HCT116 (cell line): Measurements from ENCODE around the gene KDM7A. TPM values are rescaled to one million over a fixed set of nuclear protein-coding genes. Genes with fewer than 3 reads are reported as not detected.

Source experiments
- ATAC-seq: fragments of 200-7000 bp; cut with Tn5 transposase; 2 replicates; pipeline ENCODE4 v1.9.1; 2020; ENCODE audit warnings: mild to moderate bottlenecking, moderate library complexity
- BruUV-seq: library from RNA; stranded (reverse); fragments of 400-500 nt; replicated peaks from 2 replicates; lab custom pipeline; 2021; lab: Mats Ljungman, UMichigan
- CTCF ChIA-PET: fragments of 300-600 bp; sonication (Branson Sonifier 250); formaldehyde crosslinking; loops from one replicate; lab custom pipeline; 2021; ENCODE audit warnings: antibody characterized with exemption; lab: Charles Lee
- POLR2A ChIA-PET: fragments of 300-600, 350-600 bp; sonication (Branson Sonifier 250); formaldehyde crosslinking; loops from one replicate; lab custom pipeline; 2021; ENCODE audit warnings: antibody characterized with exemption; lab: Charles Lee
- RAD21 ChIA-PET, 2 experiments: fragments of 300-600 bp; sonication (Branson Sonifier 250); formaldehyde crosslinking; loops; one replicate each; lab custom pipeline; 2023; ENCODE audit warnings: low total read pairs in 2 of 2; ENCODE audit not compliant: uncharacterized antibody in 2 of 2, unreplicated experiment in 2 of 2, low non-redundant PET in 1 of 2; lab: Charles Lee
- DNase-seq: peaks from one replicate; pipeline ENCODE4 v3.0.0-alpha.2; 2010; ENCODE audit warnings: low read depth, low spot score
- H2AFZ ChIP-seq: fragments of 200-600 bp; shearing (Covaris generic), sonication (generic); 2 replicates; pipeline ENCODE4 v1.6.1; 2017; ENCODE audit warnings: low read depth, mixed run types, mixed read lengths, antibody characterized with exemption, low read length; ENCODE audit not compliant: poor library complexity, severe bottlenecking
- H3K27ac ChIP-seq: 2 replicates; pipeline ENCODE4 v1.5.1; 2012; ENCODE audit warnings: low read depth, low read length
- H3K27me3 ChIP-seq: fragments of 200-600 bp; sonication (generic); 2 replicates; pipeline ENCODE4 v1.6.1; 2016; ENCODE audit warnings: mixed run types, low read length, mixed read lengths; ENCODE audit not compliant: insufficient read depth
- H3K36me3 ChIP-seq, 2 experiments: fragments of 200-500 bp in 1 of 2; fragments of 200-600 bp in 1 of 2; sonication (Bioruptor generic) in 1 of 2; sonication (generic) in 1 of 2; 2 replicates each; pipeline versions ENCODE4 v1.5.1 to v1.6.1; 2014 to 2016; ENCODE audit warnings: low read length in 2 of 2, inconsistent platforms in 1 of 2, mixed read lengths in 1 of 2, mixed run types in 1 of 2; ENCODE audit not compliant: insufficient read depth in 2 of 2, control insufficient read depth in 1 of 2
- H3K4me1 ChIP-seq, 2 experiments: fragments of 200-600 bp in 1 of 2; sonication (generic) in 1 of 2; 2 replicates each; pipeline versions ENCODE4 v1.5.1 to v1.6.1; 2012 to 2017; ENCODE audit warnings: low read length in 2 of 2, inconsistent platforms in 1 of 2, mild to moderate bottlenecking in 1 of 2, mixed read lengths in 1 of 2, mixed run types in 1 of 2, moderate library complexity in 1 of 2; ENCODE audit not compliant: insufficient read depth in 2 of 2, control insufficient read depth in 1 of 2
- H3K4me2 ChIP-seq: fragments of 200-600 bp; sonication (generic); 2 replicates; pipeline ENCODE4 v1.6.1; 2017; ENCODE audit warnings: mixed run types, low read length, mixed read lengths
- H3K4me3 ChIP-seq, 2 experiments: fragments of 200-600 bp in 1 of 2; sonication (generic) in 1 of 2; replicated peaks in 1 of 2; 2 replicates each; pipeline ENCODE4 v1.5.1; 2011 to 2016; ENCODE audit warnings: low read length in 2 of 2, control low read depth in 1 of 2, low read depth in 1 of 2, mild to moderate bottlenecking in 1 of 2, mixed read lengths in 1 of 2, mixed run types in 1 of 2
- H3K79me2 ChIP-seq: fragments of 200-600 bp; sonication (generic); 2 replicates; pipeline ENCODE4 v1.6.1; 2017; ENCODE audit warnings: mild to moderate bottlenecking, mixed run types, low read length, moderate library complexity, mixed read lengths; ENCODE audit not compliant: insufficient read depth
- H3K9ac ChIP-seq: fragments of 200-600 bp; sonication (generic); 2 replicates; pipeline ENCODE4 v1.6.1; 2016; ENCODE audit warnings: low read length, mixed read lengths
- H3K9me2 ChIP-seq: fragments of 200-600 bp; sonication (generic), shearing (Covaris generic); 2 replicates; pipeline ENCODE4 v1.6.1; 2017; ENCODE audit warnings: mixed run types, mild to moderate bottlenecking, moderate library complexity; ENCODE audit not compliant: insufficient read depth
- H3K9me3 ChIP-seq, 2 experiments: fragments of 200-500 bp in 1 of 2; fragments of 200-600 bp in 1 of 2; sonication (Bioruptor generic) in 1 of 2; sonication (generic) in 1 of 2; 2 replicates each; pipeline ENCODE4 v1.6.1; 2014 to 2017; ENCODE audit warnings: low read length in 2 of 2, mixed read lengths in 2 of 2, inconsistent platforms in 1 of 2, low read depth in 1 of 2, mild to moderate bottlenecking in 1 of 2, mixed run types in 1 of 2, moderate library complexity in 1 of 2; ENCODE audit not compliant: control insufficient read depth in 1 of 2, insufficient read depth in 1 of 2
- H4K20me1 ChIP-seq: fragments of 200-600 bp; sonication (generic), shearing (Covaris generic); 2 replicates; pipeline ENCODE4 v1.6.1; 2017; ENCODE audit warnings: mixed run types, mild to moderate bottlenecking, moderate library complexity; ENCODE audit not compliant: insufficient read depth
- CEBPB ChIP-seq: IDR thresholded peaks from 2 replicates; pipeline ENCODE4 v1.6.1; 2012; ENCODE audit warnings: low read depth
- CTCF ChIP-seq, 3 experiments: fragments of 200-600 bp in 1 of 3; sonication (generic) in 1 of 3; IDR thresholded peaks in 2 of 3; conservative IDR thresholded peaks in 1 of 3; 2 replicates each; pipeline ENCODE4 v1.5.1; 2012 to 2017; ENCODE audit warnings: low read depth in 2 of 3, low read length in 2 of 3, antibody characterized with exemption in 1 of 3, borderline replicate concordance in 1 of 3, control low read depth in 1 of 3, mild to moderate bottlenecking in 1 of 3, mixed read lengths in 1 of 3, mixed run types in 1 of 3, moderate library complexity in 1 of 3; ENCODE audit not compliant: insufficient read depth in 1 of 3
- EGR1 ChIP-seq: IDR thresholded peaks from 2 replicates; pipeline ENCODE4 v1.6.1; 2012; ENCODE audit warnings: low read depth
- EZH2 ChIP-seq: fragments of 200-600 bp; sonication (generic); IDR thresholded peaks from 2 replicates; pipeline ENCODE4 v1.6.1; 2017; ENCODE audit warnings: antibody characterized with exemption, mixed run types
- EZH2phosphoT487 ChIP-seq: fragments of 200-600 bp; IDR thresholded peaks from 2 replicates; pipeline ENCODE4 v1.6.1; 2018; ENCODE audit warnings: antibody characterized with exemption, borderline replicate concordance
- FOSL1 ChIP-seq: IDR thresholded peaks from 2 replicates; pipeline ENCODE4 v1.6.1; 2012; ENCODE audit warnings: low read depth
- MAX ChIP-seq: IDR thresholded peaks from 2 replicates; pipeline ENCODE4 v1.6.1; 2012
- POLR2A ChIP-seq: IDR thresholded peaks from 2 replicates; pipeline ENCODE4 v1.7.0; 2011; ENCODE audit warnings: borderline replicate concordance; ENCODE audit not compliant: insufficient read depth, insufficient read length; ENCODE audit errors: extremely low read depth
- POLR2AphosphoS5 ChIP-seq: IDR thresholded peaks from 2 replicates; pipeline ENCODE4 v1.6.1; 2011; ENCODE audit warnings: mild to moderate bottlenecking, low read depth, low read length, moderate library complexity
- RAD21 ChIP-seq: IDR thresholded peaks from 2 replicates; pipeline ENCODE4 v1.6.1; 2012; ENCODE audit warnings: low read depth, mild to moderate bottlenecking
- REST ChIP-seq: IDR thresholded peaks from 2 replicates; pipeline ENCODE4 v1.6.1; 2012; ENCODE audit warnings: low read depth
- SIN3A ChIP-seq: IDR thresholded peaks from 2 replicates; pipeline ENCODE4 v1.6.1; 2012; ENCODE audit warnings: low read depth
- SP1 ChIP-seq: IDR thresholded peaks from 2 replicates; pipeline ENCODE4 v1.6.1; 2012; ENCODE audit warnings: low read depth
- SRF ChIP-seq: IDR thresholded peaks from 2 replicates; pipeline ENCODE4 v1.6.1; 2012; ENCODE audit warnings: low read depth
- ZFX ChIP-seq: fragments of 450-650 bp; IDR thresholded peaks from 2 replicates; pipeline ENCODE4 v1.6.1; 2017
- ZNF274 ChIP-seq: fragments of 200-500 bp; sonication (Bioruptor generic); IDR thresholded peaks from 2 replicates; pipeline ENCODE4 v1.6.1; 2014; ENCODE audit warnings: mild to moderate bottlenecking, low read depth, low read length, inconsistent platforms
- intact Hi-C: fragments of 100-400 bp; cut with micrococcal nuclease; formaldehyde crosslinking; loops from 2 replicates; pipeline ENCODE4 v1.10.0; 2022
- total RNA-seq: library from RNA; stranded (reverse); gene quantifications from one replicate; pipeline ENCODE4 v1.2.1, GENCODE V29; 2021; ENCODE audit not compliant: unreplicated experiment

The KDM7A gene
- total RNA-seq, 1 experiment from 2014 or later = 11.6 TPM

- TF ChIP-seq POLR2A (no peak), EGR1 (no peak), REST (no peak), CEBPB (no peak), SRF (no peak), FOSL1 (no peak), SIN3A (no peak), ZNF274 (no peak), ZFX (no peak), RAD21 (no peak), EZH2 (no peak), POLR2AphosphoS5 (no peak), EZH2phosphoT487 (no peak), SP1 (no peak), CTCF (IDR thresholded peaks at IDR 0.05 in 2 of 3, conservative IDR thresholded peaks at IDR 0.05 in 1 of 3; ENCODE audit: borderline replicate concordance in 1 of 3, insufficient read depth in 1 of 3, low read depth in 2 of 3, low read length in 2 of 3) (no peak), MAX (no peak)
- TF ChIP-seq, all 23 proteins: peak for 0
- Histone ChIP-seq H3K9ac (no peak overlapping the region), H3K36me3 (no peaks in the 10 kb centered on the region), H4K20me1 (no peaks in the 10 kb centered on the region), H3K4me3 (no peak overlapping the region), H2AFZ (no peak overlapping the region), H3K27ac (no peak overlapping the region), H3K9me3 (no peaks in the 10 kb centered on the region), H3K4me1 (no peaks in the 10 kb centered on the region), H3K4me2 (no peak overlapping the region), H3K27me3 (no peaks in the 10 kb centered on the region), H3K9me2 (no peaks in the 10 kb centered on the region), H3K79me2 (no peaks in the 10 kb centered on the region)
- BruUV-seq = no TSS peak
- ChIA-PET RAD21 (no interaction called here), POLR2A (no interaction called here), CTCF (no interaction called here)
- DNase-seq (no peak), ATAC-seq (no peak)
- intact Hi-C loops = no loop called here
Measured at GRCh38 chr7:140192176-140192575, 15.4 kb upstream of the KDM7A start.
